H1 (cell line): ENCODE measurements around the gene KCNK7. TPM values are rescaled to one million over a fixed set of nuclear protein-coding genes. Genes with fewer than 3 reads are reported as not detected.

Source experiments
- CTCF ChIA-PET: fragments of 300-600 bp; sonication (Branson Sonifier 250); formaldehyde crosslinking; loops from one replicate; lab custom pipeline; 2021; ENCODE audit not compliant: partially characterized antibody; lab: Charles Lee
- POLR2A ChIA-PET: fragments of 300-600 bp; sonication (Branson Sonifier 250); formaldehyde crosslinking; loops from one replicate; lab custom pipeline; 2021; ENCODE audit warnings: inconsistent platforms; ENCODE audit not compliant: partially characterized antibody; lab: Charles Lee
- DNase-seq, 2 experiments: peaks; one replicate each; pipeline versions ENCODE4 v3.0.0 to v3.0.0-alpha.2; 2010 to 2022; ENCODE audit warnings: low spot score in 2 of 2, low read depth in 1 of 2, mixed read lengths in 1 of 2
- FAIRE-seq: peaks from 2 replicates; lab custom pipeline; 2011; peaks lifted over from hg19 to GRCh38; lab: Jason Lieb, UNC
- H2AFZ ChIP-seq: 2 replicates; pipeline ENCODE4 v1.8.1; 2012; ENCODE audit warnings: low read length, inconsistent platforms
- H2AK5ac ChIP-seq: 2 replicates; pipeline ENCODE4 v1.6.1; 2013; ENCODE audit warnings: low read depth, low read length
- H2BK120ac ChIP-seq: replicated peaks from 2 replicates; pipeline ENCODE3; 2013; ENCODE audit warnings: low read depth, low read length, inconsistent platforms
- H2BK12ac ChIP-seq: 2 replicates; pipeline ENCODE4 v1.6.1; 2013; ENCODE audit warnings: low read depth, low read length
- H2BK15ac ChIP-seq: 2 replicates; pipeline ENCODE4 v1.6.1; 2013; ENCODE audit warnings: low read length
- H2BK20ac ChIP-seq: 2 replicates; pipeline ENCODE4 v1.6.1; 2013; ENCODE audit warnings: low read length
- H2BK5ac ChIP-seq: 2 replicates; pipeline ENCODE4 v1.6.1; 2013; ENCODE audit warnings: low read depth, low read length
- H3K14ac ChIP-seq: 2 replicates; pipeline ENCODE4 v1.6.1; 2013; ENCODE audit warnings: inconsistent platforms; ENCODE audit not compliant: insufficient read length
- H3K18ac ChIP-seq: 2 replicates; pipeline ENCODE4 v1.6.1; 2013; ENCODE audit warnings: low read length; ENCODE audit errors: extremely low read depth
- H3K23ac ChIP-seq: 2 replicates; pipeline ENCODE4 v1.6.1; 2013; ENCODE audit warnings: inconsistent platforms; ENCODE audit not compliant: insufficient read length
- H3K23me2 ChIP-seq: 2 replicates; pipeline ENCODE4 v1.6.1; 2013; ENCODE audit warnings: low read depth, low read length
- H3K27ac ChIP-seq: 2 replicates; pipeline ENCODE4 v1.6.1; 2011; ENCODE audit warnings: low read depth, low read length, inconsistent platforms
- H3K27me3 ChIP-seq, 4 experiments: replicated peaks in 1 of 4; 1 replicate in 1 of 4; 2 replicates in 3 of 4; pipeline versions ENCODE4 v1.6.1 to v1.8.1; 2011 to 2013; ENCODE audit warnings: low read length in 3 of 4, mild to moderate bottlenecking in 3 of 4, inconsistent platforms in 2 of 4, mixed read lengths in 2 of 4, moderate library complexity in 1 of 4; ENCODE audit not compliant: control insufficient read depth in 3 of 4, insufficient read depth in 3 of 4; ENCODE audit errors: extremely low read depth in 1 of 4
- H3K36me3 ChIP-seq, 4 experiments: 2 replicates each; pipeline versions ENCODE4 v1.6.1 to v1.8.1; 2011 to 2013; ENCODE audit warnings: mild to moderate bottlenecking in 4 of 4, low read length in 3 of 4, moderate library complexity in 2 of 4, control low read depth in 1 of 4, inconsistent platforms in 1 of 4; ENCODE audit not compliant: insufficient read depth in 4 of 4, control insufficient read depth in 2 of 4
- H3K4ac ChIP-seq: replicated peaks from 2 replicates; pipeline ENCODE3; 2013; ENCODE audit warnings: low read length, low read depth, mixed read lengths, inconsistent platforms; ENCODE audit not compliant: insufficient read length
- H3K4me1 ChIP-seq, 4 experiments: replicated peaks in 1 of 4; 1 replicate in 1 of 4; 2 replicates in 3 of 4; pipeline versions ENCODE4 v1.6.1 to v1.8.1; 2011 to 2013; ENCODE audit warnings: low read length in 3 of 4, inconsistent platforms in 2 of 4, mixed read lengths in 1 of 4; ENCODE audit not compliant: insufficient read depth in 4 of 4, control insufficient read depth in 3 of 4
- H3K4me2 ChIP-seq, 2 experiments: 2 replicates each; pipeline versions ENCODE4 v1.6.1 to v1.8.1; 2011 to 2013; ENCODE audit warnings: low read depth in 2 of 2, low read length in 2 of 2, control low read depth in 1 of 2, inconsistent platforms in 1 of 2, mild to moderate bottlenecking in 1 of 2; ENCODE audit not compliant: insufficient read depth in 1 of 2
- H3K4me3 ChIP-seq, 4 experiments: fragments of 200-600, 300-600 bp in 1 of 4; sonication (generic), shearing (Covaris generic), sonication (Bioruptor Twin) in 1 of 4; 2 replicates each; pipeline versions ENCODE4 v1.5.1 to v1.8.1; 2011 to 2016; ENCODE audit warnings: low read length in 4 of 4, low read depth in 3 of 4, control low read depth in 2 of 4, inconsistent platforms in 2 of 4, mild to moderate bottlenecking in 2 of 4, mixed read lengths in 1 of 4, moderate library complexity in 1 of 4; ENCODE audit not compliant: insufficient read depth in 2 of 4; ENCODE audit errors: extremely low read depth in 1 of 4
- H3K56ac ChIP-seq: replicated peaks from 2 replicates; pipeline ENCODE3; 2013; ENCODE audit warnings: low read depth, mild to moderate bottlenecking, mixed read lengths, low read length, inconsistent platforms; ENCODE audit not compliant: insufficient read length
- H3K79me1 ChIP-seq: 2 replicates; pipeline ENCODE4 v1.6.1; 2013; ENCODE audit warnings: low read depth, low read length, control low read depth
- H3K79me2 ChIP-seq, 2 experiments: 2 replicates each; pipeline versions ENCODE4 v1.6.1 to v1.8.1; 2012 to 2013; ENCODE audit warnings: low read length in 2 of 2, mild to moderate bottlenecking in 2 of 2, inconsistent platforms in 1 of 2; ENCODE audit not compliant: insufficient read depth in 2 of 2, control insufficient read depth in 1 of 2
- H3K9ac ChIP-seq, 4 experiments: replicated peaks in 1 of 4; 1 replicate in 1 of 4; 2 replicates in 3 of 4; pipeline versions ENCODE4 v1.6.1 to v1.8.1; 2011 to 2013; ENCODE audit warnings: low read depth in 3 of 4, low read length in 3 of 4, control low read depth in 2 of 4, mild to moderate bottlenecking in 2 of 4, moderate library complexity in 2 of 4, inconsistent platforms in 1 of 4; ENCODE audit errors: extremely low read depth in 1 of 4
- H3K9me3 ChIP-seq, 2 experiments: 2 replicates each; pipeline versions ENCODE4 v1.6.1 to v1.8.1; 2012 to 2013; ENCODE audit warnings: mild to moderate bottlenecking in 2 of 2, moderate library complexity in 2 of 2, control low read depth in 1 of 2, inconsistent platforms in 1 of 2, low read depth in 1 of 2, low read length in 1 of 2, mixed read lengths in 1 of 2; ENCODE audit not compliant: insufficient read depth in 2 of 2
- H4K20me1 ChIP-seq, 2 experiments: replicated peaks in 1 of 2; 2 replicates each; pipeline versions ENCODE3 to v1.8.1; 2011 to 2013; ENCODE audit warnings: inconsistent platforms in 2 of 2, low read length in 2 of 2, mild to moderate bottlenecking in 1 of 2; ENCODE audit not compliant: insufficient read depth in 2 of 2, control insufficient read depth in 1 of 2
- H4K5ac ChIP-seq: 2 replicates; pipeline ENCODE4 v1.6.1; 2013; ENCODE audit warnings: low read length, low read depth, mixed read lengths, inconsistent platforms; ENCODE audit not compliant: insufficient read length
- H4K8ac ChIP-seq: 2 replicates; pipeline ENCODE4 v1.8.0; 2013; ENCODE audit warnings: mild to moderate bottlenecking, moderate library complexity, low read length, inconsistent platforms; ENCODE audit not compliant: insufficient read depth; ENCODE audit errors: extremely low read depth
- H4K91ac ChIP-seq: replicated peaks from 2 replicates; pipeline ENCODE3; 2013; ENCODE audit warnings: low read length, mixed read lengths, inconsistent platforms; ENCODE audit not compliant: insufficient read length
- EZH2 ChIP-seq: fragments of 200-600 bp; sonication (generic); IDR thresholded peaks from 2 replicates; pipeline ENCODE4 v1.7.1; 2012; ENCODE audit warnings: low read depth, mild to moderate bottlenecking, moderate library complexity, low read length, inconsistent platforms; ENCODE audit not compliant: severe bottlenecking
- FOSL1 ChIP-seq: IDR thresholded peaks from 2 replicates; pipeline ENCODE4 v1.6.1; 2011; ENCODE audit warnings: mild to moderate bottlenecking, low read depth, low read length, moderate library complexity; ENCODE audit not compliant: insufficient read depth
- JUND ChIP-seq: IDR thresholded peaks from 2 replicates; pipeline ENCODE4 v1.6.1; 2011; ENCODE audit warnings: mild to moderate bottlenecking, improper control_type of control experiment, low read length
- PHF8 ChIP-seq: fragments of 200-600 bp; sonication (generic); conservative IDR thresholded peaks from 2 replicates; pipeline ENCODE4 v1.7.1; 2012; ENCODE audit warnings: low read depth, mild to moderate bottlenecking, inconsistent platforms, low read length, moderate library complexity
- POLR2A ChIP-seq, 2 experiments: IDR thresholded peaks; 1 replicate in 1 of 2; 2 replicates in 1 of 2; pipeline ENCODE4 v1.6.1; 2011; ENCODE audit warnings: low read depth in 2 of 2, low read length in 2 of 2, mild to moderate bottlenecking in 2 of 2; ENCODE audit errors: control extremely low read depth in 1 of 2
- RAD21 ChIP-seq, 2 experiments: IDR thresholded peaks in 1 of 2; conservative IDR thresholded peaks in 1 of 2; 2 replicates each; pipeline ENCODE4 v1.6.1; 2011; ENCODE audit warnings: low read depth in 2 of 2, low read length in 2 of 2, improper control_type of control experiment in 1 of 2, inconsistent platforms in 1 of 2, mild to moderate bottlenecking in 1 of 2, moderate library complexity in 1 of 2
- RNF2 ChIP-seq: fragments of 200-900, 300-1000 bp; sonication (generic); IDR thresholded peaks from 2 replicates; pipeline ENCODE4 v1.7.1; 2016; ENCODE audit warnings: borderline replicate concordance, low read depth, mild to moderate bottlenecking, antibody characterized with exemption, low read length; ENCODE audit not compliant: poor library complexity, severe bottlenecking; ENCODE audit errors: missing control alignments
- WGBS, 2 experiments: shearing (Covaris generic) in 1 of 2; methylation state at CpG; one replicate each; pipeline versions ENCODE4 v1.1.6 to v1.1.7; 2013 to 2015; ENCODE audit warnings: low lambda C conversion rate in 2 of 2, mixed read lengths in 2 of 2, inconsistent platforms in 1 of 2, low coverage in 1 of 2, missing lambda C conversion rate in 1 of 2; ENCODE audit not compliant: insufficient replicate concordance in 2 of 2, insufficient coverage in 1 of 2, insufficient read length in 1 of 2; ENCODE audit errors: extremely low coverage in 1 of 2, missing lambda C conversion rate in 1 of 2; 5-methylcytosine and 5-hydroxymethylcytosine counted together
- polyA plus RNA-seq, 7 experiments: library from polyadenylated mRNA; depleted of rRNA in 3 of 7; stranded (reverse) in 5 of 7; unstranded in 2 of 7; fragments of >200 nt in 5 of 7; fragments of 200-250 nt in 2 of 7; gene quantifications; 1 replicate in 5 of 7; 2 replicates in 1 of 7; 4 replicates in 1 of 7; pipeline versions ENCODE4 v1.2.1 to v1.2.3, GENCODE V29; 2011 to 2013; ENCODE audit warnings: missing spikeins in 2 of 7, mixed read lengths in 2 of 7
- total RNA-seq: library from RNA; stranded (reverse); fragmentation: NEBNext Ultra II Directional; extraction: Animal tissue kit (Norgen Biotek cat#: 25700); gene quantifications from 2 replicates; pipeline ENCODE4 v1.2.1, GENCODE V29; 2021

The KCNK7 gene
- total and polyA plus RNA-seq, 2 of the 8 experiments (the other 6 are each of a cell fraction or from before 2014, with no cell fraction given) = 0.74 to 1.0 TPM

DNA sequence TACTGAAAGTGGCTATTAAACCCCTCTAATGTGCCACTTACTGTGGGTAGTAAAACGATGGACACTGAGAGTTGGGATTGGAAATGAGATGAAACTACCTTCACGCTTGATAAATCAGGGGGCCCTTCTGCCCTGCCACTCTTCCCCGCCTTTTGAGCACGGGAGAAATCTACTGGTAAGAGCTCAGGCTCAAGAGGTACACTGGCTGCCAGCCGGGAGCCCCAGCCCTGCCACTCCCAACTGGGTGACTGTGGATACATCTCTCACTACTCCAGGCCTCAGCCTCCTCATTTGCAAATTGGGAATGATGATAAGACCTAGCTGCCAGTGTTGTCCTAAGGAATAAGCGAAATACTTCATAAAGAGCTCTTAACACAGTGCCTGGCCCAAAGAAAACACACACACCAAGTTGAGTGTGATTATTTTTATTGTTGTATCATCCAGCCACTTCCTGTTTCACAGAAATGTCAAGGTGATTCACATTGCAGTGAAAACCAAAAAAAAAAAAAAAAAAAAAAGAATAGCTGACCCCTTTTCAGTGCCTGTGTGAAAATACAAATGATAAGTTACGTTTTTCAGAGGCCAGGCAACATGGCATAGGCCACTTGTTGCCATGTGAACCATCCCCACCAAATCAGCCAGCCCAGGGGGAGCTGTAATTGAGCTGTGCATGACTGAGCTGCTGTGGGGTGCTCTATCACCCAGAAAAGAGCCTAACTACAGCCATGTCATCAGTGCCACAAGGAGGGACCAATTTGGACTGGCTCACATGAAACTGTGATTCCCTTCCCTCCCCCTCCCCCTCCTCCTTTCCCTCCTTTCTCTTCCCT lies 29.8 kb downstream of the KCNK7 start:
- no peak for FAIRE-seq
- H3K23me2 ChIP-seq = peaks cover 6% of the 10 kb centered on the region; the same call in 1 of the 2 replicates
- peaks cover 2% of the 10 kb centered on the region; the same call in 1 of the 2 replicates for H3K79me1 ChIP-seq
- no peaks in the 10 kb centered on the region for H3K36me3 ChIP-seq
- H2BK5ac ChIP-seq = no peak overlapping the region
- no peak overlapping the region for H3K4me3 ChIP-seq
- H2BK20ac ChIP-seq = no peak overlapping the region
- no peaks in the 10 kb centered on the region for H3K9me3 ChIP-seq
- no peaks in the 10 kb centered on the region; a peak in 2 of 7 replicates for H3K27me3 ChIP-seq
- no peak overlapping the region for H3K23ac ChIP-seq
- POLR2A ChIA-PET = interaction anchor here (0.8 to 1.5 kb wide), 2 partner anchors 9 to 19 kb away, joined by 3 to 4 read pairs; no protein-coding TSS in a partner anchor
- 87% methylated on average over 7 of the region's 7 CpGs; no CpG with 5 or more reads in 1 of the 2 experiments for WGBS, 2 experiments
- H3K4me1 ChIP-seq = peaks cover 0 to 11% (median 7%) of the 10 kb centered on the region in 4 experiments; a peak in 6 of 7 replicates
- peaks cover 0 to 5% of the 10 kb centered on the region in 2 experiments; a peak in 1 of 4 replicates for H3K79me2 ChIP-seq
- DNase-seq = no peak
- no peak overlapping the region for H2BK15ac ChIP-seq
- no peak overlapping the region for H2AK5ac ChIP-seq
- H3K14ac ChIP-seq = no peak overlapping the region
- no peak overlapping the region for H3K4me2 ChIP-seq
- no peak overlapping the region for H3K9ac ChIP-seq
- H4K20me1 ChIP-seq = peaks cover 0 to 5% of the 10 kb centered on the region in 2 experiments
- no peak overlapping the region for H2AFZ ChIP-seq
- no peak overlapping the region for H3K56ac ChIP-seq
- no peak overlapping the region for H4K5ac ChIP-seq
- H4K8ac ChIP-seq = no peak overlapping the region
- no peak overlapping the region for H3K27ac ChIP-seq
- H3K4ac ChIP-seq = no peak overlapping the region
- H2BK12ac ChIP-seq = no peak overlapping the region
- CTCF ChIA-PET = interaction anchor here (0.6 to 16.3 kb wide), 7 partner anchors 10 to 83 kb away, joined by 3 to 284 read pairs (median 11); partner anchors contain the start of gene EHBP1L1
- H3K18ac ChIP-seq = no peak overlapping the region
- TF ChIP-seq FOSL1 (no peak), RAD21 (IDR thresholded peaks at IDR 0.05 in 1 of 2, conservative IDR thresholded peaks at IDR 0.05 in 1 of 2; ENCODE audit: low read depth in 2 of 2, low read length in 2 of 2) (no peak), EZH2 (no peak), RNF2 (no peak), JUND (no peak), PHF8 (no peak), POLR2A (IDR thresholded peaks at IDR 0.05; ENCODE audit: control extremely low read depth in 1 of 2, low read depth in 2 of 2, low read length in 2 of 2) (no peak)
- H4K91ac ChIP-seq = no peak overlapping the region
- H2BK120ac ChIP-seq = no peak overlapping the region
